ENCODE measurements around the gene MYO1D.

Gene MYO1D

GRCh38 chr17:32622540-32622939 is 254.4 kb downstream of the MYO1D start:
- no peak for DNase-seq (ENCODE audit: low read depth)

DNA sequence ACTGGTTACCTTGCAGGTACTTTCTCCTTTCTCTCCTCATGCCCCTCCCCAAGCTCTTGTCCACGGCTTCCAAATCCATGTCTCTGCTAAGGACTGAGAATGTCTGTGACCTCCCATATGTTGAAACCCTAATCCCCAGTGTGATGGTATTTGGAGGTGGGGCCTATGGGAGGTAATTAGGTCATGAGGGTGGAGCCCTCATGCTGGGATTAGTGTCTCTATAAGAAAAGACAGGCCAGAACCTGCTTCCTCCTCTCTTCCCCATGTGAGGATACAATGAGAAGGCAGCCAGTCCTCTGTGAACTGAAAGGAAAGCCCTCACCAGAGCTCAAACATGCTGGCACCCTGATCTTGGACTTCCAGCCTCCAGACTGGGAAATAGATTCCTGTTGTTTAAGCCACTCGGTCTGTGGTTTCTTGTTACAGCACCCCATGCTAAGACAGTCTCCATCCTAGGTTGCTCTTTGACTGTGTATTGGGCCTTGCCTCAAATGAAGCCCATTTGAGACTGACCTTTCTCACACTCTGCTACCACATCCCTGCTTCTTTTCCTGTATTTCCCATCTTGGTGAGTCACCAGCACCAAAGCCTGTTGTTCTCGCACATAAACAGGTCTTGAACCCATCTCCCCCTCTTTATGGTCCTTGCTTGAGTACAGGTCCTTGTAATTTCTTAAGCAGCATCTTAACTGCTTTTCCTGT is 255.2 kb downstream of the MYO1D start:
- DNase-seq (ENCODE audit: low read depth) = no peak

DNA sequence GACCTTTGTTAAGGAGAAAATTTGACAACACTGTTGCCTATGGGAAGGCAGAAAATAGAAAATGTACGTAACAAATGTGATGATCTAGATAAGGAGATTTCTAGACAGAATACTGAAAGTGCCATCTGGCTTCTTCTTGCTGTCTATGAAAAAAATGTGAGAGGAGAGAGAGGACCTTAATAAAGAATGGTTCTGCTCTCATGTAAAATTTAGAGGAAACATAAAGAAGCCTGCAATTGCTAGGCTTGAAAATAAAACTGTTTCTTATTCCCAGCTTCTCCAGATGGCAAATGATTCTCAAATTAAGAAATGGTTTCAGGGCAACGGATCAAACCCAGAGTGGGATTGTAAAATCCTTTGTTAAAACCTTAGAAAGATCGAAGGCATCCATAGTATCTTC is 261.6 kb downstream of the MYO1D start:
- no peak for DNase-seq (ENCODE audit: low read depth)

DNA sequence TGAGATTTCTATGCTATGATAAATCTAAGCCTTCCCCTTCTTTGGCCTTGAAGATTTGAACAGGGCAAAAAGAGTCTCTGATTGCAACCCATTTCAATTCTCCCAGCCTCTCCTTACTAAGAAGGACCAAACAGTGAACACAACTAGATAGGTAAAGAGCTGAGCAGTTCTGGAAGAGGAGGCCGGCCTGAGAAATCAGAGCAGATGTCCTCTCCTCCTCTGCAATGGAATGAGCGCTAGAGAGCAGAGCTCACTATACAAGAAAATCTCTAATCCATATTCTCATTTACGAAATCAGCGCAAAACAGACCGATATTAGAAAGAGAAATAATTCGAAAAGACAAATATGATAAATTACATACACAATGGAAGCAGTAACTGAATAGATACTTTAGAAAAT is 266.0 kb downstream of the MYO1D start:
- DNase-seq (ENCODE audit: low read depth) = no peak

GRCh38 chr17:32609884-32610650 is 266.9 kb downstream of the MYO1D start:
- no peak for DNase-seq (ENCODE audit: low read depth)

- peak; percentile 52 for DNase-seq (ENCODE audit: low read depth)
These were observed 267.8 kb downstream of the MYO1D start for GRCh38 chr17:32609085-32609484.

- no peak for DNase-seq (ENCODE audit: low read depth)
These were observed 268.7 kb downstream of the MYO1D start for GRCh38 chr17:32608267-32608666.

DNA sequence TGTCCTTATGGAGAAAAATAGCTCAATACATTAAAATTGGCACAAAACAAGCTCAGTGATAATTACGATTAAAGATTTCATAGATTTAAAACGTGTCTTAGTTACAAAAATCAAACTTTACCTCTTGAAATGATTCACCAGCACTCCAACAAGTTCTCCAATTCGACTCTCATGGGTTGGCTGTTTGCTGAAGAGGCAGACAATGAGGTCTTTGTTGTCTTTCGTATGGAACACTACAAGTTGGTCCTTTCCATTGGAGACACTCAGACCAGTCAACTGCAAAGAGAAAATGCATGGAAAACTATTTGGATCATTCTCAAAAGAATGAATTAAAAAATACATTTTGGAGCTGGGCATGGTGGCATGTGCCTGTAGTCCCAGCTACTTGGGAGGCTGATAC is 272.0 kb downstream of the MYO1D start:
- DNase-seq (ENCODE audit: low read depth) = no peak

DNA sequence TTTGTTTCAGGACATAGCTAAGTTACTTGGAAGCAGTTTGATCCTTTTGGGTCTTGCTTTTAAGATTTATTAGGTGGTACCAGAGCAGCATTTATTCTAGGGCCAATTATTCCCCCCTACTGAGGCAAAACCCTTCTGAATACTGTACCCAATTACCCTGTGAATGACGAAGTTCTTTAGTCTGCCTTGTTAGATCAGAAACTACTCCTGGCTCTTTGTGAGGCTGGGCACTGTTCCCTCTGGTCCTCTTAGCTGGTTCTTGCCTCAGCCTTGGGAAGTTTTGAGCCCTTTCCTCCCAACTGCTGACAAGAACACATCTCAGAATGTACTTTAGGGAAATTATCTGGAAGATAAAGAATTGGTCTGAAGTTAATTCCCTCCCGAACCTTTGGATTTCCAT is 274.5 kb downstream of the MYO1D start:
- no peak for DNase-seq (ENCODE audit: low read depth)

DNA sequence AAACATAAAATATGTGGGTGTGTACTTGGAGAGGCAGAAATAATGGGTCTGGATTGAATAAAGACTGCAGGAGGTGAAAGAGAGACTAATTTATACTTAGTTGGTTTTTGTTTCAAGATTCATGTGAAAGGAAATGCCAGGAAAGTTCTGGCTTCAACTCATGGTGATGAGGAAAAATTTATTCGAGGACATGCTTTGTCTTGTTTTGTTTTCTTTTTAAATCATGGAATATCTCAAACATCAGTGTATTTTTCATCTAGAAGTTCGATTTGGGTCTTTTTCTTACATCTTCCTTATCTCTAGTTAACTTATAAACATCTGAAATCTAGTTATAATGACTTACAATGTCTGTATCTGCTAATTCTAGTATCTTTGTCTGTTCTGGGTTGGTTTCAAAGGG is 275.1 kb downstream of the MYO1D start:
- DNase-seq (ENCODE audit: low read depth) = no peak

GRCh38 chr17:32596628-32597027 is 280.3 kb downstream of the MYO1D start:
- DNase-seq (ENCODE audit: low read depth) = no peak

DNA sequence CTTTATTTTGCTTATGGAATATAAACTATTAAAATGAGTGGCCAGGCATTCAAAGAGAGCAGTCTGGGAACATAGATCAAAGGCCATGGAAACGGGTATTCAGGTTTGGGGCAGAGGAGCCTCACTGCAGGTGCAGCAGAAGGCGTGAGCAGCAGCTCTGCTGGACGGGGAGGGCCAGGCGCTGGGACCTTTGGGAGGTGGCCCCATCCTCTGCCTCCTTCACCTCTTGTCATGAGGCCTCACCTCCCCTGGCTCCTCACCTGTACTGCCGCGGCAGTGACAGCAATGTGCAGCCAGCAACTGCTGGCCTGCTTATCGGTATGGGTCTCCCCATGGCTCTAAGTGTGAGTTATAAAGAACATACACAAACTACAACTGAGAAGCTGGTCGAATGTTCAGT is 280.7 kb downstream of the MYO1D start:
- no peak for DNase-seq (ENCODE audit: low read depth)

DNA sequence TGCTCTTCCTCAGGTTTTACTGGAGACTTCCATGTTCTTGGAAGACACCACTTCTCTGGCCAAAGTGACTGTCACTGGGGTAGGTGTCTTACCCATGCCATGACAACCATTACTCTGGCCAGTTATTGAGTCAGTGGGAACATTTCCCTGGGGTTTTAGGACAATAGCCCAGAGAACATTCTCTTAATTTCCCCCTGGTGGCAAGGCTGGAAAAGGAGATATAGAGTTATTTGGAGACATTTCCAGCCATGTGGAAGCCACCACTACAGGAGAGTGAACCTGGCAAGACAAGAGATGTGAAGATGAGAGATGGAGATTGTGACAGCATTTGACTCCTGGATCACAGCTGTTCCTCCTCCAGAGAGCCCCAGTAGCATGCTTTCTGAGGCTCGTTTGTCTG is 283.9 kb downstream of the MYO1D start:
- no peak for DNase-seq (ENCODE audit: low read depth)

GRCh38 chr17:32591405-32591804 is 285.5 kb downstream of the MYO1D start:
- DNase-seq (ENCODE audit: low read depth) = no peak

DNA sequence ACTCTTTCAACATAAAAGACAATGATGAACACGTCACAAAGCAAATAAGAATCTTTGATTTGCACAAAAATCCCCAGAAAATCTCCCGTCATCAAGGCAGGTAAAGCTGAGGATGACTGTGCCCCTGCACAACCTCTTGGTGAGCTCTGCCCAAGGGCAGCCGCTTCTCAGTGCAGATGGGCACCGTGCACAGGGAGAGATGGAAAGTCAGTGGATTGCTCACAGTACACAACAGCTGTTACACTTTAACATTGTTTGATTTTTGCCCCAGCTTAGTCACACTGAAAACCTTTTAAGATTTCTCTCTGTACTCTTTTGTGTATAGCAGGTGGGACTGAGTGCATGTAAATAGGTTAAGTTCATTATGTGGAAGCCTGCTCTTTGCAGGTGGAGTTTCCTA is 285.9 kb downstream of the MYO1D start:
- DNase-seq (ENCODE audit: low read depth) = no peak

- DNase-seq (ENCODE audit: low read depth) = no peak
These were observed 287.9 kb downstream of the MYO1D start for GRCh38 chr17:32588982-32589381.

DNA sequence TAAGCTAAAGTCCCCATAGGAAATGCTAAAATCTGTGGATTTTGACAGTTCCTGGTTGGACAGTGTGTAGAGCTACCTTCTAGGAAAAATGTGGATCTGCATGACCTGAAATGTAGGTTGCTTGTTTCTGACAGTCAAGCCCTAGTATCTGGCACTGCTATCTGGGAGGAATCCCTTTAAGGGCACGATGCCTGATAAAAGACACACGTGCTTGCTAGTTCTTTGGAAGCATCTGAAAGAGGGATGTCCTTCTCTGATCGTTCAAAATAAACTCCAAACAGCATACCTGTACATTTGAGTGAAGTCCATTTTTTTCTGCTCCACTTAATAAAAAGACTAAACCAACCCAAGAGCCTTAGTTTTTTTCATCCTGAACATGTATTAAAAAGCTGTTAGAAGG is 288.8 kb downstream of the MYO1D start:
- DNase-seq (ENCODE audit: low read depth) = no peak

DNA sequence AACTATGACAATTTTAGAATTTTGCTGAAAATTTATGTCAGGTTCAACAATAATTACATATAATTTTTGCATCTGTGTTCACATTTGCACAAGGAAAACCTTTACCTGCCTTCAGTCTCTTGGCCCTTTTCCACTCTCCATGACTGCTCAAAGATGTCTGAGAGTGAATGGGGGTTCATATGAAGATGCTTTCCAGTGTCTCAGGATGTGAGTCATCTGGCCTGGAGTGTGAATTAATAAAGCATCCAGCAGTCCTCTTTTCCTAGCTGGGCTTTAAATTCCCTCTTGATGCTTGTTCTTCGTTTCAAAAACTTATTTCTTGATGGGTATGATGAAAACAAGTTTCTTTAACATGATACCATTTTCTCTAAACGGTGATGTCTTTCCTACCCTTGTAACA is 290.3 kb downstream of the MYO1D start:
- no peak for DNase-seq (ENCODE audit: low read depth)

GRCh38 chr17:32584792-32585191 is 292.1 kb downstream of the MYO1D start:
- no peak for DNase-seq (ENCODE audit: low read depth)

GRCh38 chr17:32583053-32583452 is 293.9 kb downstream of the MYO1D start:
- no peak for DNase-seq (ENCODE audit: low read depth)

DNA sequence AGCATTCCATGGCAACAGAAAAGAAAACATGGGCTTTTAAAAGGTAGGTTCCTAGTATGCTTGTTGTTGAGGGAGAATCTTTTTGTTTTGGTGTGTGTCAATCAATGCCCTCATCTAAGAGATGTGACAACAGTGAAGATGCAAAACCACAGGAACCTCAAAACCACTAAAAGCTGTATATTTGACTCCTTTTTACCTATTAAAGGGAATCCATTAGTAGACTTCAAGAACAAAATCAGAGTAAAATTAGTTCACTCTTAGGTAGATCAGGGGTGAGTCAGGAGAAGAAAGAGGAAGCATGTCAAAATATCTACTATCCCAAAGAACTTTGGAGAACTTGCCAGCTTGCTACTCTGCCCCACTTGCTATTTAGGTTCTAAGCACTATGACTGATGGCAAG is 301.1 kb downstream of the MYO1D start:
- no peak for DNase-seq (ENCODE audit: low read depth)

GRCh38 chr17:32570081-32570396 is 306.9 kb downstream of the MYO1D start:
- DNase-seq (ENCODE audit: low read depth) = no peak

DNA sequence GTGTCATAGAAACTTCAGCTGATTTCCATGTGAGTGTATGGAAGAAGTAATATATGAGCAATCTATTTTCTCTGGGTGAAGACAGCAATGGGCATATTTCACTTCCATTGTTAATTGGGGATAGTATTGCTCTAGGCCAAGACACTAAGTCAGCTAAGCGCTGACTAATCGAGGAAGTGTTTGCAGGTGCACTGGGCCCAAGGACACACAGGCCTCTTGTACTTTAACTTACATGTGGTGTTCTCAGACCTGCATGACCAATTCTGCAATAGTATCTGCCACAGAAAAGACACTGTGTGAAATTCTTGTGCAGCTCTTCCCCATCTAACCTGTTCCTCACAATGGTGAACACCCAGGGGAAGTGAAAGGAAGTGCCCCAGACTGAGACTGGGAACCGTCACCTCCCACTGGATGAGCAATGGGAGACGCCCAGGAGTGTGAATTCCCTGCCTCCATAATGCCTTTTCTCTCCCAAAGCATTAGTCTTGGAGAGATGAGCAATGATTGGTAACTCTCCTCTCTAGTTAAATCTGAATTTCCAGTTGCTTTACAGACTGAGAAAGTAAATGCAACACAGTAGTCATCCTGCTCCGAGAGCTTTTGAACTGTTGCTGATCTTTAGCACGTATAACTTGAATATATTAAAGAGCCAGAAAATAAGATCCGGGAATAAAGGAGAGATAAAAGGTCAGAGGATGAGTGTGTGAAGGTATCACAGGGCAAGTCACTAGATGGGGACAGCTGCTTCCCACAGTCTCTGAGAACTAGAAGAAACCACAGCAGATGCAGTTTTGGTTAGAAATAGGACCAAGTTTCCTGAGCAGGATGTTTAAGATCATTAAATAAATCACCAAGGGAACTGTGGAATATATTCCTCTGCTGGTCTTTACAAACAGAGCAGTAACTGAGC is 307.5 kb downstream of the MYO1D start:
- DNase-seq (ENCODE audit: low read depth) = no peak
